Myocyte (in vitro differentiated cells): ENCODE data around the gene APPBP2. TPM values are rescaled to one million over a fixed set of nuclear protein-coding genes. Genes with fewer than 3 reads are reported as not detected.
"Not testable (repeated sequence)": the region's sequence is repeated elsewhere in the genome, so short reads cannot be mapped to it uniquely, and the experiment has no call there.

ENCODE experiments used
- DNase-seq: peaks from one replicate; pipeline ENCODE4 v3.0.0-alpha.2; 2012; ENCODE audit warnings: low read depth
- total RNA-seq: library from RNA; depleted of rRNA; stranded (reverse); fragments of >200 nt; gene quantifications from 2 replicates; pipeline ENCODE4 v1.2.3, GENCODE V29; 2014

The APPBP2 gene
- total RNA-seq, 1 donor from 2014 or later: 41.8 TPM

- peak; percentile 29 for DNase-seq
These were observed 83.5 kb downstream of the APPBP2 start for GRCh38 chr17:60442271-60443173.

DNA sequence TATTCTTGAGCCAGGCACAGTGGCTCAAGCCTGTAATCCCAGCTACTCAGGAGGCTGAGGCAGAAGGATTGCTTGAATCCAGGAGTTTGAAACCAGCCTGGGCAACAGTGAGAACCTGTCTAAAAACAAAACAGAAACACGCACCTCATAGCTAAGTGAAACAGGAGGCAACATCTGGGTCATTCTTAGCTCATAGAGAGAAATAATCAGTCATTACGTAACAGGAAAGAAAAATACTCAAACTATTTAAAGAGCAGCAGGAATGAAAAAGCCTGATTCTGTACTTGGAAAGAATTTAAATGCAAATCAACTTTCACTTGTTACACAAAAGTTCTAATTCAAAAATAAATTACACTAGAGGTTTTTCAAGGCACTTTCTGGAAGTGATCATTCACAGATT lies 86.5 kb downstream of the APPBP2 start:
- no peak for DNase-seq

DNA sequence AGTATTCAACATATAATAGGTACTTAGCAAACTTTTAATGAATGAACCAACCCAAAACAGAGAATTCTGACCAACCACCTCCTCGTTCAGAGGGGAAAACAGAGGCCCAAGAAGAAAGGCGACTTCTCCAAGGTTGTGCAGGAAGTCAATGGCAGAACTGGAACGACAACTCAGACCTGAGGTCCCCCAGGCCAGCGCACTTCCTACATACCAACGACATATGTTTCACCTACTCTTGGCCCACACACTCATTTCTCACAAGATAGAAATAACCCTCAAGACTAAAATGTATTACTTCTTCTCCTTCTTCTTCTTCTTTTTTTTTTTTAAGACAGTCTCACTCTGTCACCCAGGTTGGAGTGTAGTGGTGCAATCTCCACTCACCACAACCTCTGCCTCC lies 89.4 kb downstream of the APPBP2 start:
- DNase-seq: no peak

DNA sequence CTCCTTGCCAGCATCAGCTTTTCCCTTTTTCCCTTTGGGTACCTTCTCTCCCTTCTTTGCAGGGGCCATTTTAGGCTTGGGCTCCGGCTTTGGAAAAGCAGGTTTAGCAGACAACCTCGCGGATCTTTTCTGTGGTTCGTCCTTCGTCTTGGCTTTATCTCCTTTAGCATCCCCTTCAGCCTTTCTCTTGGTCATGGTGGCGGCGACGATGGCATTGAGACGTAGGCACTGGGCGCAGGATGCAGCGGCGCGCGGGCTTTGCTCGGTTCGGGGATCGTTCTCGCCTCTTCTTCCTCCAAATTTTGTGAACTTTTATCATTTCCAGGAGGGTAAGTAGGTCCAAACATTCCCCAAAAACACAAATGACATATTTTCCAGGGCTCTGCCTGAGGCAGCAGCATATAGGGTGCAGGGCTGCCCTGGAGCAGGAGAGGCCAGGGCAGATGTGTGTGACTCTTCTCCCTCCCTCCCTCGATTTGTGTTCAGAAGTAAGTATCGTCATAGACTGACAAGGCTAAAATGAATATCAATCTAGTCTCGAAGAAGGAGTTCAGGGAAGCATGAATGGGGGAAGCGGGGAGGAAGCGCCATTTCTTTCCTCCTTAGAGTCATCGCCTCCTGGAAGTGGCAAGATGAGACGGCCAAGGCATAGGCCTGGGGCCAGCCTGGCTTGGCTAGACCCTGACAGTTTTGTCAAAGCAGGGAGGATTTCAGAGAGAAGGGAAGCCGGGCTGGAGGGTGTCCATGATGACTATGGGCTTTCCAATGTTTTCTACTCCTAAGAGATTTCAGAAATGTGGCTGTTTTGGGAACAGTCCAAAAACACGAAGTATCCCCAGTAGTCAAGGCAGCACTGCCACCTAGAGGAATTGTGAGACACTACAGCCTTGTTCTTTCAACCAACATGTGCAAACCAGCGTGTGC lies 90.5 kb downstream of the APPBP2 start:
- peak; percentile 89 for DNase-seq

DNA sequence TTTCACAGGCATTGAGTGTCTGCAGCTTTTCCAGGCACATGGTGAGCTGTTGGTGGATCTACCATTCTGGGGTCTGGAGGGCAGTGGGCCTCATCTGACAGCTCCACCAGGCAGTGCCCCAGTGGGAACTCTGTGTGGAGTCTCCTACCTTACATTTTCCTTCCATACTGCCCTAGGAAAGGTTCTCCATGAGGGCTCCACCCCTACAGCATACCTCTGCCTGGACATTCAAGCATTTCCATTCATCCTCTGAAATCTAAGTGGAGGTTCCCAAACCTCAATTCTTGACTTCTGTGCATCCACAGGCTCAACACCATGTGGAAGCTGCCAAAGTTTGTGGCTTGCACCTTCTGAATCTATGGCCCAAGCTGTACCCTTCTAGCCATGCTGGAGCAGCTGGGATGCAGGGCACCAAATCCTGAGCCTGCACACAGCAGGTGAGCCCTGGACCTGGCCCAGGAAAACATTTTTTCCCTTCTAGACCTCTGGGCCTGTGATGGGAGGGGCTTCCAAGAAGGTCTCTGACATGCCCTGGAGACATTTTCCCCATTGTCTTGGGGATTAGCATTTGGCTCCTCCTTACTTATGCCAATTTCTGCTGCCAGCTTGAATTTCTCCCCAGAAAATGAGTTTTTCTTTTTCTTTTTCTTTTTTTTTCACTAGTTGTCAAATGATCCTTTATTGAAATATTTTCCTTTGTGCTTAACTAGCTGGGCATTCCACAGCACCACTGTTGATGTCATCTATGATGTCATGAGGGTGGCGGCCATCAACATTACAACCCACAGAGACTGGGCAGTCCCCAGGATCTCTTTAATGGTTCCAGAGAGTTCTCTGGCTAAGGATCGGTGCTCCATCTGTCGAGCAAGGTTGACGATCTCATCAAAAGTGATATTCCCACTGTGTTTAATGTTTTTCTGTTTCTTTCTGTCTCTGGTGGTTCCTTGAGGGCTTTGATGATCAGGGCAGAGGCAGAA lies 92.7 kb downstream of the APPBP2 start:
- DNase-seq: not testable (repeated sequence)

GRCh38 chr17:60430561-60430960 lies 95.5 kb downstream of the APPBP2 start:
- not testable (repeated sequence) for DNase-seq

- not testable (repeated sequence) for DNase-seq
These were observed 97.6 kb downstream of the APPBP2 start for GRCh38 chr17:60428491-60428890.

DNA sequence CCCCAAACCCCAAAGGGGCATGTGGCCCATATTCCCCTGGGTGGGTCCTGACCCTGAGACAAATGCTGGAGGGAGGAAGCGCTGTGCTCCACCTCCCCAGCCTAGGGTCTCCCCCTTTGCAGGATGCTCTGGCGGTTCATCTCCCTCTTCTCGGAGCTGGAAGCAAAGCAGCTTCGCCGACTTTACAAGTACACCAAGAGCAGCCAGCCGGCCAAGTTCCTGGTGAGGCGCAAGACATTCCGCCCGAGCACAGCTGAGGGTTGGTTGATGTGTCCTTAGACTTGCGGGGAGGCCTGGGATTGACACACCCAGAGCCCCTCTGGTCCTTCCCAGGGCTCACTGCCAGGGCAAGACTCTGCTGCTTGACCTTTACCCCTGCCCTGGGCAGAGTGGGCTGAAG lies 99.4 kb downstream of the APPBP2 start:
- no peak for DNase-seq

DNA sequence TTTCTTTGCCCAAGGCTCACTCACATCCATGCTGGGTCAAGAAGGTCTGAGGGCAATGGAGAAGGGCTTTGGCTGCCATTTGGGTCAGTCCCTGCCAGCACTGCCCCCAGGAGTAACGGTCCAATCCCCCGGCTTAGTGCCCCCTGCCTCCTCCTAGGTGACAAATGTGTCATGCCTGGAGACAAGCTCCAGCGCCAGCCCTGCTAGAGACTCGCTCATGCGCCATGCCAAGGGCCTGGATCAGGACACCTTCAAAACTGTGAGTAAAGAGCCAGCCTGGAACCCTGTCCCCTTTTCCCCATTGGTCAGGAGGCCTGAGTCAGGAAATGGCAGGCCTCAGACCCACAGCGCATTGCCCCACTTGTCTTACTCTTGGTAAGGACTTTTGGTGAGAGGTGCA lies 100.4 kb downstream of the APPBP2 start:
- DNase-seq: no peak

GRCh38 chr17:60423865-60424264 lies 102.2 kb downstream of the APPBP2 start:
- DNase-seq: no peak

GRCh38 chr17:60422162-60422665 lies 103.8 kb downstream of the APPBP2 start, which contains the start of gene CHCT1:
Gene CHCT1 (plus strand): TSS chr17:60422489. CDS start chr17:60422593, 104 bp downstream.
- DNase-seq: no peak

DNA sequence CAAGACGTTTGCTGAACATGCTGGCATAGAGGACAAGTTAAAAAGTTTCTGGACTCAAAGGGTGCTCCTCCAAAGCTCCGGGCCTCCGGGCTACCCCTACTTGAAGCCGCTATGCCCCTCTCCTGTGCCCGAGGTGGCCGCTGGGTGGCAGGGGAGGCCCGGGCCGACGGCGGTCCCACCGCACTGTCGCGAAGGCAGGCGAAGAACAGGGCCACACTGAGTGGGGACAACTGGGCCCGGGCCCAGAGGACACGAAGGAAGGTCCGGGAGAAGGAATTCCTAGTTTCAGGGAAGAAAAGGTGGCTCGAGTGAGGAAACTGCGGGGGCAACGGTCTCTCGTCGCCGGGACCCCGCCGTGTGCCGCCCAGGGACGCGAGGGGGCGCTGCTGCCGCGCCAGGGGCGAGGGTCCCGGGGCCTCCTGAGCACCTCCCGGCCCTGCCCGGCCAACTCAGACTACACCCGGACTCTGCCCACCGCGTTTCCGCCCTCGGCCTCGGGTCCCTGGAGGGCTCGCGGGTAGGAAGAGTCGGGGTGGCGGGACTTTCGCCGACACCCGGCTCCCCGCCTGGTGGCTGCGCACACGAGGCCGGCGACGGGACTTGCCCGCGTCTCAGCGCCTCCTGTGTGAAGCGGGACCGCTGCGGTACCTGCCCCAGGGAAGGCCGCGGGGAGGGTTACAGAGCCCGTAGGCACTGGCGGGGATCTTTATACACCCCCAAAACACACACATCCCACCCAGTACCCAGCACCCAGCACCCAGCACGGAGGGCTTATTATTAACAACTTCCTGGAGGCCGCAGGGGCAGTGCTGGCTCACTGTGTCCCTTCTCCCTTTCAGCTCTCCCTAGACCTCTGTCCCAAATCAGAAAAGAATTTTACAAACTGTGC lies 104.5 kb downstream of the APPBP2 start:
- peak; percentile 61 for DNase-seq

DNA sequence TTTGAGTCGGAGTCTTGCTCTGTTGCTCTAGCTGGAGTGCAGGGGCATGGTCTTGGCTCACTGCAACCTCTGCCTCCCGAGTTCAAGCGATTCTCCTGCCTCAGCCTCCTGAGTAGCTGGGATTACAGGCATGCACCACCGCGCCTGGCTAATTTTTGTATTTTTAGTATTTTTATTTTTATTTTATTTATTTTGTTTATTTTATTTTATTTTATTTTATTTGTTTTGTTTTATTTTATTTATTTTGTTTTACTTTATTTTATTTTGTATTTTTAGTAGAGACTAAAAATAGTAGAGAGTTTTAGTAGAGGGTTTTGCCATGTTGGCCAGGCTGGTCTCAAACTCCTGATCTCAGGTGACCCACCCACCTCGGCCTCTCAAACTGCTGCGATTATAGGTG lies 106.2 kb downstream of the APPBP2 start:
- DNase-seq: not testable (repeated sequence)

- not testable (repeated sequence) for DNase-seq
These were observed 107.0 kb downstream of the APPBP2 start for GRCh38 chr17:60419003-60419402.

DNA sequence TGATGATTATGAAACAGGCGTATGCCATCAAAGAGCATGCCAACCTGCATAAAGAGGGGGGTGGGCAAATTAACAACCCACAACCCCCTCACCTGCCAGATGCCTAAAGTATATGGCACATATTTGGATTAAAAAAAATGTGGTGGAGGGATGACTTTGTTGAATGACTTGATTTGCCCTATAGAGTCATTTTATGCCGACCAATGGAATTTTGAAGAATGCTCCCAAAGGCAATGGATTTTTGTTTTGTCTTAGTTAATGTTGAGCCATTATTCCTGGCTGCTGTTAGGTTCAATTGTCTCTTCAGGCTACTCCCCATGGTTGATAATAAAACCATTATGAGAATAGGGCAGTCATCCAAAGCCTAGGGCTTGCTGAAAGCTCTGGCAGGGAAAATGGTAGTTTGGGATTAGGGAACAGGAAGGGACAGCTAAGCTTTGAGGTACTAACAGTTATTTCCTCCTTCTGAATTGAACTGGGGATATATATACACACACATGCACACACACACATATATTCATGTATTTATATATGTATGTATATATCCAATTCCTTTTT lies 109.6 kb downstream of the APPBP2 start:
- no peak for DNase-seq

DNA sequence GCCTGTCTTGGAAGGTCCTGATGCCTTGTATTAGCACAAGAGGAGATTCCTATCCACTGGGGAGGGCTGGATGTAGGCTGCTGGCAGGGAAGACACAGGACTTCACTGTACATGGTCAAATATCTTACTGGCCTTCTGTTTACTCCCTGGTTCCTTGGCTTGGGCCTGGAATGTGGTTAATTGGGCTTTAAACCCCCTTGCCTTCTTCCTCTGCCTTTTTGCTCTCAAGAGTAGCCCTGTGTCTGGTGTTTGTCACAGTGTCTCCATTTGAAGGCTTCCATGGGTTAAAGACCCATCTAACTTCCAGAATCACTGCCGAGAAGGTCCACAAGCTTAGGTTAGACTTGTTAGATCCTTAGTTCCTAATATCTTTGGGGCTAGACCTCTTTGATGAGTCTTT lies 110.9 kb downstream of the APPBP2 start:
- DNase-seq: no peak

DNA sequence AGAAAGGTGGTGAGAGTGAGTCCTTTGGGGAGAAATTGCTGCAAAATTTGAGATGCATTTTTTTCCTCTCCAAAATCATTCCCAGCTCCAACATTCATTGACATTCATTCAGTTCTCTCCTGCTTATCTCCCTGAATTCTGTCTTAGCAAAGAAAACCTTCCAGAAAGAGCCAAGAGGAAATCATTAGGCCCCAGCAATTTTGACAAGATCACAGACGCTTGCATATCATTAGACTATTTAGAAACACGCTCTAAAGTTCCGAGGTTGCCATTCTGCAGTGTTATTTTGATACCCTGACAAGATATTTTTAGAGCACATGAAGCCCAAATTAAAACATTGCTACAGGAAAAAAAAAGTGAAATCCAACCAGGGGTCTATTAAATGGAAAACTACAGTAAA lies 113.3 kb downstream of the APPBP2 start:
- DNase-seq: no peak

GRCh38 chr17:60410001-60410400 lies 116.0 kb downstream of the APPBP2 start:
- no peak for DNase-seq

DNA sequence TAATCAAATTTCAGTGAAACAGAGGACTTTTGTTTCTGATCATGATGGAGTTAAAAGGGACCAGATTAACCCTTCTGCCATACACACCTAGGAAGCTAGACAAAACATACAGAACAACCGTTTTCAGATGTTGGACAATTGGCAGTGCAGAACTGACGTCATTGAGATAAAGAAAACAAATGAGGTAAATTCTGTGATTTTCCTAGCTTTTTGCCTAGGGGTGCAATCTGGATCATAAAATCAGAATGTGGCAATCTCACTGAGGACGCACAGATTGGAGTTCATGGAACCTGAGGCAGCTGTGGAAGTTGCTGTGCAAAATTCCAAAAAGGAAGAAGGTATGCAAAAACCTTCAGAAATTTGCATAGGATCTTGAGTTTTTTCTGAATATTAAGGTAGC lies 119.2 kb downstream of the APPBP2 start:
- DNase-seq: no peak
